WI38 (cell line): Measurements from ENCODE around the gene MRPS12.

Experiments used
- H3K4me3 ChIP-seq: 2 replicates; pipeline ENCODE4 v1.5.1; 2011; ENCODE audit warnings: low read depth, mild to moderate bottlenecking, control low read depth, low read length
- CTCF ChIP-seq: IDR thresholded peaks from 2 replicates; pipeline ENCODE4 v1.5.1; 2012; ENCODE audit warnings: low read depth, mild to moderate bottlenecking, control low read depth, low read length

Gene MRPS12

GRCh38 chr19:38970664-38971532 lies 40.2 kb downstream of the MRPS12 start:
- TF ChIP-seq CTCF = no peak
- H3K4me3 ChIP-seq = no peak overlapping the region

- no peak overlapping the region for H3K4me3 ChIP-seq
- no peak for TF ChIP-seq CTCF
Measured at GRCh38 chr19:38971672-38972071, 40.9 kb downstream of the MRPS12 start.

- TF ChIP-seq CTCF = no peak
- H3K4me3 ChIP-seq = peak overlapping the region; percentile 72
Measured at GRCh38 chr19:38974624-38975213, 44.0 kb downstream of the MRPS12 start.

GRCh38 chr19:38975214-38975860 lies 44.6 kb downstream of the MRPS12 start, which contains the start of gene FBXO17:
Gene FBXO17, minus strand, starts transcription at chr19:38975742. Its CDS starts 25,423 bp downstream, at chr19:38950319.
- no peak for TF ChIP-seq CTCF
- H3K4me3 ChIP-seq = peak within 1 kb of the TSS; percentile 72

- TF ChIP-seq CTCF = no peak
- peak overlapping the region; percentile 72 for H3K4me3 ChIP-seq
Measured at GRCh38 chr19:38975861-38976271, 45.1 kb downstream of the MRPS12 start.

GRCh38 chr19:38977445-38978325 lies 46.9 kb downstream of the MRPS12 start:
- H3K4me3 ChIP-seq = no peak overlapping the region
- no peak for TF ChIP-seq CTCF
